Astrocyte of the cerebellum (primary cell): ENCODE results near the gene ACTA2.

Experiments used
- DNase-seq: peaks from one replicate; pipeline ENCODE4 v3.0.0-alpha.2; 2011; ENCODE audit warnings: low read depth
- H3K4me3 ChIP-seq: 2 replicates; pipeline ENCODE4 v1.5.1; 2011; ENCODE audit warnings: mild to moderate bottlenecking, low read depth, low read length, moderate library complexity
- in situ Hi-C: cut with HindIII; loops from 2 replicates; pipeline ENCODE4 v1.10.0; 2017; ENCODE audit warnings: low sequenced_read_pairs
- TF ChIP-seq, protein P1 (sequence below): IDR thresholded peaks from 2 replicates; pipeline ENCODE4 v1.5.1; 2012; ENCODE audit warnings: low read length, low read depth, moderate library complexity, mild to moderate bottlenecking; ENCODE audit errors: missing control alignments

ACTA2 gene

DNA sequence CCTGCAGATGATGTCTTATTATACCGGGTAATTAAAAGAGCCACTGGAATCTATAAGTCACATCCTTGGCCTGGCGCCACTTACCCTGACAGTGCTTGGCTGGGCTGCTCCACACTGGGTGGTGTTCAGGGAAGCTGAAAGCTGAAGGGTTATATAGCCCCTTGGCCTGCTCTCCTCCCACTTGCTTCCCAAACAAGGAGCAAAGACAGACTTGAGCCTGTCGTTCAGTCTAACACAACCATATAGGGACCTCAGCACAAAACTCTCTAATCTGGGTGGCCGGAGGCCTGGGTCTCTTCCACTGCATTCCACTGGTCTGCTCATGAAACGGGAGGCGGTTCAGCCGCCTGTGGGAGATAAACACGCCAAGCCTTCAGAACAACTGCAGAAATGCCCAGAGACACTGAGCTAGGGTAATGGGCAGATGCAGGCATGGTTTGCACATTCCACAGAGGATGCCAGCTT, at the start of gene ACTA2:
Gene ACTA2, minus strand, starts transcription at position 127 of the 465 bp plus-strand sequence. CDS start 3,843 bp downstream, outside the sequence.
- H3K4me3 ChIP-seq, result peak within 1 kb of the TSS; percentile 31

DNA sequence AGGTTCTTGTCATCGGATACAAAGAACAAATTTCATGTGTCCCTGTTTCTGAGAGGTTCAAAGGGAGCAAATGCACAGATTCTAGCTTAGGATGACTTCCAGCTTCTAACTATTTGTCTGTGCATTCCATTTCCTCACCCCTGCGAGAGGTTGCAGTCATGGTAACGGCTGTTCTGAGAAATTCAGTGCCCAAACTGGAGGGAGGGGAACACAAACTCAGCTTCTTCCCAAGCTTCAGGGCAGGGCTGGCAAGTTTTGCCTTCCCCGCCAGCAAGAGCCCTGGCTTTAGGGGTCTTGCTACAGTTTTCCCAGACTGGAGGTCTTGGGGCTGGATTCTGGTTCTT, 49.1 kb upstream of the ACTA2 start:
- in situ Hi-C loops, result no loop called here
- DNase-seq, result no peak
- no peak overlapping the region for H3K4me3 ChIP-seq
- TF ChIP-seq, protein P1, sequence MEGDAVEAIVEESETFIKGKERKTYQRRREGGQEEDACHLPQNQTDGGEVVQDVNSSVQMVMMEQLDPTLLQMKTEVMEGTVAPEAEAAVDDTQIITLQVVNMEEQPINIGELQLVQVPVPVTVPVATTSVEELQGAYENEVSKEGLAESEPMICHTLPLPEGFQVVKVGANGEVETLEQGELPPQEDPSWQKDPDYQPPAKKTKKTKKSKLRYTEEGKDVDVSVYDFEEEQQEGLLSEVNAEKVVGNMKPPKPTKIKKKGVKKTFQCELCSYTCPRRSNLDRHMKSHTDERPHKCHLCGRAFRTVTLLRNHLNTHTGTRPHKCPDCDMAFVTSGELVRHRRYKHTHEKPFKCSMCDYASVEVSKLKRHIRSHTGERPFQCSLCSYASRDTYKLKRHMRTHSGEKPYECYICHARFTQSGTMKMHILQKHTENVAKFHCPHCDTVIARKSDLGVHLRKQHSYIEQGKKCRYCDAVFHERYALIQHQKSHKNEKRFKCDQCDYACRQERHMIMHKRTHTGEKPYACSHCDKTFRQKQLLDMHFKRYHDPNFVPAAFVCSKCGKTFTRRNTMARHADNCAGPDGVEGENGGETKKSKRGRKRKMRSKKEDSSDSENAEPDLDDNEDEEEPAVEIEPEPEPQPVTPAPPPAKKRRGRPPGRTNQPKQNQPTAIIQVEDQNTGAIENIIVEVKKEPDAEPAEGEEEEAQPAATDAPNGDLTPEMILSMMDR, result no peak

More for the DNA sequence above, at the start of gene ACTA2:
- TF ChIP-seq, protein P1, result no peak
- DNase-seq, result peak; percentile 38
- in situ Hi-C loops, result no loop called here

DNA sequence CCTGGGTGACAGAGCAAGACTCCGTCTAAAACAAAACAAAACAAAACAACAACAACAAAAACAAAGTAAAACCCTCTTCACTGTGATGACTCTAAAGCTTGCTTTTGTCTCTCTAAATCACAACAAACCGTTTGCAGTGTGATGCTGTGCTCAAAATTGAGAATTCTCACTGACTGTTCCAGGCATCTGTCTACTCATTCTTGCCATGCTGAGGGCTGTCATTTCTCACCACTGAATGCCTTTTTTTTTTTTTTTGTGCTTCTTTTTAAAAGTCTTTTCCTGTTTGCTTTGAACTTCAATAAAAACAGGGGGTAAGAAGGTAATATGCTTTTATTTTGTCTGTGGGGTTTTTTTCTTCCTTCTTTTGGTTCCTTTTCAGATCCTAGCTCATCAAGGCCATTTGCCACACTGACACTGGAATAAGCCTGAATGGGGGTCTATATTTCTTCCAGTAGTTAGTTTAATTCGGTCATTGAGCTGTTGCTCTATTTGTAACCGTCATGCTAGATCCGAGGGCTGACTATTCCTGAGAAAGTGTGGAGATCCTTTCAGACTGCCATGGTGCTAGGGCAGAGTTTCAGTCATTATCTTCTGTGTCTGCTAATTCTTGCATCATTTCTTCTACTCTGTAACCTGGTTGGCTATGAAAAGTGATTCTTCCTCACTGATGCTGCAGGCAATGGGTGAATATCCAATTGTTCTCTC, 48.6 kb upstream of the ACTA2 start:
- DNase-seq, result no peak
- H3K4me3 ChIP-seq, result no peak overlapping the region
- in situ Hi-C loops, result no loop called here
- TF ChIP-seq, protein P1, result no peak

DNA sequence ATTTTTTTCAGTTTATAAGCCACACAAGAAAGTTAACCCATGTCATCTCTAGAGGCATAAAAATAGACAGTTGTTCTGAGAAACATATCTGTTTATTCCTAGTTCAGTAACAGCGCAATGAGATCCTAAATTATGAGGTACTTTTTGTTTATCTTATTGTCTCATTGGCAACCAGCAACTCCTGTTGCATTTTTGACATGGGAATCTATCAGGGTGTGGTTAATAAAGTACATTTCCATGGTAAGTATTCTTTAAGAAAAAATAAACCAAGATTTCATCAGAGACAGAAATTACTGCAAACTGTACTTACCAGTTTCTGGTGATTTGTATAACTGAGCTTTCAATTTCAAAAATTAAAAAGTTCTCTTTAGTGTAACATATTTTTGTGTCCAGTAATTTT, 47.1 kb upstream of the ACTA2 start:
- in situ Hi-C loops, result no loop called here
- TF ChIP-seq, protein P1, result no peak
- H3K4me3 ChIP-seq, result no peak overlapping the region
- DNase-seq, result no peak

DNA sequence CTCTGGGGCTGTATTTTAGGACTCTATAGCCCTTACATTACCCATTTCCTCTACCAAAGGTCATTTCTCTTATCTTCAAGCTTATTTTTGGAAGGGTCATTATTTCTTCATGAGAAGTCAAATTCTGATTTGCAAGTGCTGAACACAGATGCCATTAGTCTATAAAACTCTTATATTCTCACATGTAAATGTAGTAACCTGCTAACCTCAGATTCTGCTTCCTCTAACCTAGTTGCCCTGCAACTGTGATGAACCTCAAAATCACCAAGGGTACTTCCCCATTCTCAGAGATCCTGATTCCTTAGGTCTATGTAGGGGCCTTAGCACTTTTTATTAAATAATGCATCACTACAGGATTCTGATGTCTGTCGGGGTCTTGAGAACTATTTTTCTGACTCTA, 44.4 kb upstream of the ACTA2 start:
- in situ Hi-C loops, result no loop called here
- TF ChIP-seq, protein P1, result no peak
- no peak for DNase-seq
- no peak overlapping the region for H3K4me3 ChIP-seq

DNA sequence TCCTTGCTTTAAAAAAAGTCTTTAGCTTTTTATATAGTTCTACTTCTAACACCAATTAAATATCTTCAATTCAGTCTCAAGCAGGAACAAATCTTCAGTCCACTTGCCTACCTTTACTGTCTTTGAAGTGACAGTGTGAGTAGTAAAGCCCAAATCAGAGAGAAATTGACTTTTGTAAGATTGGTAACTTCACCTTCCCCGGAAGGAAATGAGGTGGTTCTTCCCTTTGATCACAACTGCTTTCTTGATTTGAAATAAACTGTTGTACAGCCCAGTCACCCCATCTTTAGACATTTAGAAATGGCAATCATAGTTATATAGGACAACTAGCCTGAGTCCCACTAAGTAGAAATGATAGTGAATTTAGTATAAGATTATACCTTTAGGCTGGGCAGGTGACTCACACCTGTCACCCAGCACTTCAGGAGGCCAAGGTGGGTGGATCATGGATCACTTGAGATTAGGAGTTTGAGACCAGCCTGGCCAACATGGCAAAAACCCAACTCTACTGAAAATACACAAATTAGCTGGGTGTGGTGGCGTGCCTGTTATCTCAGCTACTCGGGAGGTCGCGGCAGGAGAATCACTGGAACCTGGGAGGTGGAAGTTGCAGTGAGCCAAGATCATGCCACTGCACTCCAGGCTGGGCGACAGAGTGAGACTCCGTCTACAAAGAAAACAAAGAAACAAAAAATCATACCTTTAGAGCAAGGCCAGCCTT, 42.7 kb upstream of the ACTA2 start:
- DNase-seq, result no peak
- TF ChIP-seq, protein P1, result no peak
- in situ Hi-C loops, result no loop called here
- H3K4me3 ChIP-seq, result no peak overlapping the region
